H1 (cell line): ENCODE data around the gene AFF4.

Experiments used
- CTCF ChIP-seq, 3 experiments: IDR thresholded peaks; 1 replicate in 2 of 3; 2 replicates in 1 of 3; pipeline versions ENCODE4 v1.5.1 to v1.6.1; 2011; ENCODE audit warnings: low read length in 3 of 3, mild to moderate bottlenecking in 3 of 3, inconsistent platforms in 2 of 3, low read depth in 1 of 3, moderate library complexity in 1 of 3; ENCODE audit not compliant: insufficient read depth in 1 of 3; ENCODE audit errors: control extremely low read depth in 1 of 3
- JUN ChIP-seq: IDR thresholded peaks from 2 replicates; pipeline ENCODE4 v1.6.1; 2011; ENCODE audit warnings: low read depth, mild to moderate bottlenecking, improper control_type of control experiment, low read length
- POLR2A ChIP-seq, 2 experiments: IDR thresholded peaks; 1 replicate in 1 of 2; 2 replicates in 1 of 2; pipeline ENCODE4 v1.6.1; 2011; ENCODE audit warnings: low read depth in 2 of 2, low read length in 2 of 2, mild to moderate bottlenecking in 2 of 2; ENCODE audit errors: control extremely low read depth in 1 of 2

GRCh38 chr5:132898094-132898493 is 65.3 kb downstream of the AFF4 start:
- TF ChIP-seq JUN (no peak), POLR2A (IDR thresholded peaks at IDR 0.05; ENCODE audit: control extremely low read depth in 1 of 2, low read depth in 2 of 2, low read length in 2 of 2) (no peak), CTCF (IDR thresholded peaks at IDR 0.05; ENCODE audit: control extremely low read depth in 1 of 3, insufficient read depth in 1 of 3, low read depth in 1 of 3, low read length in 3 of 3) (no peak)
